ENCODE data around the gene MAP3K9.

DNA sequence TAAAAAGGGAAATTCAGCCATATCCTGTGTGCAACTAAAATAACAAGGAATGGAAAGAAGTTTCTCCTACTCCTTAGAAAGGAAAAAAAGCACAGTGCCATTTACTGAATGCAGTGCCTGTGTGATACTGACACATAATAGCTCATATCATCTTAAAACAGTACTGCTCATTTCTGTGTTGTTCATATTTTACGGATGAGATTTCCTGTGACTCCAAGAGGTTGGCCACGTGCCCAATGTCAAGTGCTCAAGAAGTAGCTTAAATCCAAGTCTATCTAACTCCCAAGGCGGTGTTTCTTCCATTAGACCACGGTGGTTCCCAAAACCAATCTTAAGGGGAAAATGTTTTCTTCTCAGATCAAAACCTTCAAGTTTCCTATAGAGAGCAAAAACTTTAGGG is 20.0 kb downstream of the MAP3K9 start:
- TF ChIP-seq GATA3 (IDR thresholded peaks at IDR 0.05; ENCODE audit: low read depth, low read length) (no peak), GATA2 (IDR thresholded peaks at IDR 0.05; ENCODE audit: low read depth, low read length) (no peak)
